HG02981 (cell line): ENCODE measurements around the gene PAK2.
A peak's percentile ranks its signal among the peaks of the same experiment; 100 is the strongest.
"Not testable (repeated sequence)": the region's sequence is repeated elsewhere in the genome, so short reads cannot be mapped to it uniquely, and the experiment has no call there.

Experiments
- ATAC-seq: cut with Tn5 transposase; IDR thresholded peaks from one replicate; pipeline ENCODE4 v1.9.1; 2021; ENCODE audit warnings: mild to moderate bottlenecking, moderate library complexity; ENCODE audit not compliant: unreplicated experiment

PAK2 gene

GRCh38 chr3:196842567-196843434 lies 103.1 kb downstream of the PAK2 start:
- ATAC-seq, result no peak

- no peak for ATAC-seq
These were observed 103.9 kb downstream of the PAK2 start for GRCh38 chr3:196843435-196844110.

- not testable (repeated sequence) for ATAC-seq
These were observed 104.9 kb downstream of the PAK2 start for GRCh38 chr3:196844235-196845219.

GRCh38 chr3:196848375-196848774 lies 108.7 kb downstream of the PAK2 start:
- ATAC-seq, result not testable (repeated sequence)

GRCh38 chr3:196849180-196849741 lies 109.6 kb downstream of the PAK2 start:
- no peak for ATAC-seq

GRCh38 chr3:196863000-196863399 lies 123.3 kb downstream of the PAK2 start:
- not testable (repeated sequence) for ATAC-seq

- no peak for ATAC-seq
These were observed 127.5 kb downstream of the PAK2 start for GRCh38 chr3:196867155-196867506.

GRCh38 chr3:196867507-196868296 lies 128.0 kb downstream of the PAK2 start, which contains the start of gene SENP5:
SENP5 (plus strand) TSS chr3:196867920; CDS start chr3:196885182, 17,262 bp downstream.
- peak; percentile 93 for ATAC-seq

GRCh38 chr3:196868297-196868661 lies 128.6 kb downstream of the PAK2 start:
- peak; percentile 28 for ATAC-seq

GRCh38 chr3:196872316-196872715 lies 132.7 kb downstream of the PAK2 start:
- no peak for ATAC-seq

GRCh38 chr3:196874511-196875094 lies 134.9 kb downstream of the PAK2 start:
- ATAC-seq, result not testable (repeated sequence)

GRCh38 chr3:196875258-196875657 lies 135.6 kb downstream of the PAK2 start:
- ATAC-seq, result no peak
